Peyer's patch (tissue), 4 donors: Measurements from ENCODE around the gene GPR62. TPM values are rescaled to one million over a fixed set of nuclear protein-coding genes. Genes with fewer than 3 reads are reported as not detected.

Experiments
- DNase-seq, 3 donors: peaks; one replicate each; pipeline ENCODE4 v3.0.0-alpha.2; 2017 to 2019
- H3K27ac ChIP-seq, 4 donors: fragments of 200-600 bp; sonication (generic); one replicate each; pipeline ENCODE4 v1.5.1; 2016 to 2019
- H3K27me3 ChIP-seq, 2 donors: fragments of 200-600 bp; sonication (generic); one replicate each; pipeline ENCODE4 v1.5.1; 2019
- H3K36me3 ChIP-seq, 3 donors: fragments of 200-600 bp; sonication (generic); one replicate each; pipeline ENCODE4 v1.5.1; 2016 to 2019
- H3K4me1 ChIP-seq, 4 donors: fragments of 200-600 bp; sonication (generic); one replicate each; pipeline ENCODE4 v1.5.1; 2016 to 2019
- H3K4me3 ChIP-seq, 4 donors: fragments of 200-600 bp; sonication (generic); 1 replicate in 3 of 4; 2 replicates in 1 of 4; pipeline ENCODE4 v1.5.1; 2016 to 2019; ENCODE audit warnings: mild to moderate bottlenecking in 1 of 4
- H3K9me3 ChIP-seq, 4 donors: fragments of 200-600 bp; sonication (generic); one replicate each; pipeline ENCODE4 v1.5.1; 2016 to 2019; ENCODE audit warnings: mild to moderate bottlenecking in 1 of 4
- CTCF ChIP-seq, 6 experiments: fragments of 450-650 bp in 4 of 6; fragments of 200-600 bp in 2 of 6; sonication (generic) in 1 of 6; IDR thresholded peaks; one replicate each; pipeline ENCODE4 v1.5.1; 2017 to 2019; ENCODE audit warnings: antibody characterized with exemption in 6 of 6, mild to moderate bottlenecking in 3 of 6, moderate library complexity in 1 of 6
- POLR2A ChIP-seq, 2 donors: fragments of 450-650 bp; IDR thresholded peaks; one replicate each; pipeline ENCODE4 v1.5.1; 2017; ENCODE audit warnings: antibody characterized with exemption in 2 of 2, mild to moderate bottlenecking in 2 of 2, moderate library complexity in 2 of 2
- total RNA-seq, 4 donors: library from RNA; depleted of rRNA; stranded (reverse); fragments of >200 nt; gene quantifications; one replicate each; pipeline ENCODE4 v1.1.0, GENCODE V29; 2016

Gene GPR62
- total RNA-seq, 4 donors from 2014 or later: not detected

GRCh38 chr3:51994530-51994929 lies 39.3 kb downstream of the GPR62 start:
- TF ChIP-seq CTCF (IDR thresholded peaks at IDR 0.05): no peak
- no peak for TF ChIP-seq POLR2A (IDR thresholded peaks at IDR 0.05)
- Histone ChIP-seq H3K4me3 (peak overlapping the region in 2 of 4 donors; percentile 75 to 87), H3K4me1 (peaks cover 0 to 13% (median 3%) of the 10 kb centered on the region in 4 donors), H3K27me3 (no peaks in the 10 kb centered on the region), H3K27ac (peak overlapping the region in 1 of 4 donors; percentile 33), H3K36me3 (peaks cover 0 to 25% (median 0%) of the 10 kb centered on the region in 3 donors), H3K9me3 (no peaks in the 10 kb centered on the region)
- DNase-seq: no peak

GRCh38 chr3:51995346-51996163 lies 40.4 kb downstream of the GPR62 start, which contains the start of gene RPL29:
TSS of gene RPL29 (minus strand) at chr3:51995895. CDS start at chr3:51995461, 434 bp downstream.
- DNase-seq: peak; percentile 88 to 97 (median 90)
- peaks cover 0 to 25% (median 0%) of the 10 kb centered on the region in 3 donors for H3K36me3 ChIP-seq
- peak in 4 of 6 experiments; percentile 27 to 46 (median 38) for TF ChIP-seq CTCF (IDR thresholded peaks at IDR 0.05)
- peak; percentile 54 to 61 for TF ChIP-seq POLR2A (IDR thresholded peaks at IDR 0.05)
- no peaks in the 10 kb centered on the region for H3K9me3 ChIP-seq
- peak within 1 kb of the TSS; percentile 73 to 89 (median 81) for H3K27ac ChIP-seq
- H3K4me3 ChIP-seq: peak within 1 kb of the TSS; percentile 48 to 87 (median 67)
- H3K27me3 ChIP-seq: no peaks in the 10 kb centered on the region
- H3K4me1 ChIP-seq: peaks cover 0 to 13% (median 3%) of the 10 kb centered on the region in 4 donors

GRCh38 chr3:51997172-51997571 lies 42.0 kb downstream of the GPR62 start:
- no peak overlapping the region for H3K4me3 ChIP-seq
- no peak for DNase-seq

GRCh38 chr3:51997935-51998596 lies 42.9 kb downstream of the GPR62 start:
- Histone ChIP-seq H3K36me3 (peaks cover 0 to 16% (median 0%) of the 10 kb centered on the region in 3 donors), H3K9me3 (no peaks in the 10 kb centered on the region), H3K27ac (no peak overlapping the region), H3K4me3 (no peak overlapping the region), H3K4me1 (peaks cover 0 to 17% (median 6%) of the 10 kb centered on the region in 4 donors), H3K27me3 (no peaks in the 10 kb centered on the region)
- no peak for DNase-seq
- TF ChIP-seq POLR2A (IDR thresholded peaks at IDR 0.05): no peak
- TF ChIP-seq CTCF (IDR thresholded peaks at IDR 0.05): no peak

More at GRCh38 chr3:51997172-51997571, 42.0 kb downstream of the GPR62 start:
- Histone ChIP-seq H3K27ac (no peak overlapping the region), H3K27me3 (no peaks in the 10 kb centered on the region), H3K9me3 (no peaks in the 10 kb centered on the region), H3K36me3 (peaks cover 0 to 25% (median 0%) of the 10 kb centered on the region in 3 donors), H3K4me1 (peaks cover 0 to 17% (median 6%) of the 10 kb centered on the region in 4 donors)
- TF ChIP-seq POLR2A (IDR thresholded peaks at IDR 0.05) (no peak), CTCF (IDR thresholded peaks at IDR 0.05) (no peak)

GRCh38 chr3:51998774-51999173 lies 43.6 kb downstream of the GPR62 start:
- TF ChIP-seq POLR2A (IDR thresholded peaks at IDR 0.05) (no peak), CTCF (IDR thresholded peaks at IDR 0.05) (no peak)
- no peak for DNase-seq
- H3K9me3 ChIP-seq: no peaks in the 10 kb centered on the region

More at GRCh38 chr3:51998774-51999173, 43.6 kb downstream of the GPR62 start:
- H3K36me3 ChIP-seq: peaks cover 0 to 9% (median 0%) of the 10 kb centered on the region in 3 donors
- H3K4me3 ChIP-seq: no peak overlapping the region
- H3K4me1 ChIP-seq: peaks cover 0 to 17% (median 6%) of the 10 kb centered on the region in 4 donors
- H3K27ac ChIP-seq: no peak overlapping the region
- no peaks in the 10 kb centered on the region for H3K27me3 ChIP-seq
